Left renal pelvis (tissue), 4 donors: ENCODE results near the gene TEF. TPM values are rescaled to one million over a fixed set of nuclear protein-coding genes. Genes with fewer than 3 reads are reported as not detected.

Experiments used
- DNase-seq, 4 donors: peaks; one replicate each; pipeline ENCODE4 v3.0.0-alpha.2; 2013; ENCODE audit warnings: low read depth in 4 of 4, low spot score in 3 of 4
- polyA plus RNA-seq, 4 donors: library from polyadenylated mRNA; unstranded; fragments of 120-200 nt; gene quantifications; one replicate each; pipeline ENCODE4 v1.2.1, GENCODE V29; 2013; ENCODE audit not compliant: insufficient read length in 4 of 4

The TEF gene, protein sequence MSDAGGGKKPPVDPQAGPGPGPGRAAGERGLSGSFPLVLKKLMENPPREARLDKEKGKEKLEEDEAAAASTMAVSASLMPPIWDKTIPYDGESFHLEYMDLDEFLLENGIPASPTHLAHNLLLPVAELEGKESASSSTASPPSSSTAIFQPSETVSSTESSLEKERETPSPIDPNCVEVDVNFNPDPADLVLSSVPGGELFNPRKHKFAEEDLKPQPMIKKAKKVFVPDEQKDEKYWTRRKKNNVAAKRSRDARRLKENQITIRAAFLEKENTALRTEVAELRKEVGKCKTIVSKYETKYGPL
- 10 to 100 TPM; 15.1 to 28.4 (median 17.6) TPM for polyA plus RNA-seq

DNA sequence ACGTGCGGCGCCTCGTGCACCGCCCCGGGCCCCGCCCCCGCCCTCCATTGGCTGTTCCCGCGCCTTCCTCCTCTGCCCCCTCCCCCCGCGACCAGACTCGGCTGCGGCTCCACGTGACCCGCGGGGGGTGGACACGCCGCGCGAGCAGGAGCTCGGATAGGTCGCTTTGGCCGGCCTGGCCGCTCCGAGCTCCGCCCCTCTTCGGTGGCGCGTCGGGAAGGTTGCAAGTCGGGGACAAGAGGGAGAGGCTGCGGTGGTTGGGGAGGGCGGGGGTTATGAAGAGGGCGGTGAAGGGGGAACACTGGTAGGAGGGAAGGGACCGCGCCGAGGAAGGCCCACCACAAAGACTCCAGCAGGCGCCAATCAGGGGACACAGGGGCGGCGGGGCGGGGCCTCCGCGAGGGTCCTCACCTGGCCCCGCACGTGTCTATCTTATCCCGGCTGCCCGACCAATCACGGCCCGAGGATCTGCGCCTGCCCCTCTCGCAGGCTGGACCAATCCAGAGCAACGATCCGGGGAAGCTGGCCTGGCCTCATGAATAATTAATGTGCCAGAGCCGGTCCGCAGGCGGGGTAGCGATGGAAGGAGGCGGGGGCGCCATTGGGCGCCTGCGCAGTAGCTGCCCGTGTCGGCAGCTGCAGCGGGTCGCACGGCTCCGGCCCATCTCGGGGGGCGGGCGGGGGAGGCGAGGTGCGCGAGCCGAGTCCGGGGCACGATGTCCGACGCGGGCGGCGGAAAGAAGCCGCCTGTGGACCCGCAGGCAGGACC, at the start of gene TEF:
Gene TEF, plus strand, starts transcription at position 614 of the 769 bp plus-strand sequence. Its CDS starts 103 bp downstream, at position 717.
- DNase-seq = peak; percentile 95 to 98 (median 97)

DNA sequence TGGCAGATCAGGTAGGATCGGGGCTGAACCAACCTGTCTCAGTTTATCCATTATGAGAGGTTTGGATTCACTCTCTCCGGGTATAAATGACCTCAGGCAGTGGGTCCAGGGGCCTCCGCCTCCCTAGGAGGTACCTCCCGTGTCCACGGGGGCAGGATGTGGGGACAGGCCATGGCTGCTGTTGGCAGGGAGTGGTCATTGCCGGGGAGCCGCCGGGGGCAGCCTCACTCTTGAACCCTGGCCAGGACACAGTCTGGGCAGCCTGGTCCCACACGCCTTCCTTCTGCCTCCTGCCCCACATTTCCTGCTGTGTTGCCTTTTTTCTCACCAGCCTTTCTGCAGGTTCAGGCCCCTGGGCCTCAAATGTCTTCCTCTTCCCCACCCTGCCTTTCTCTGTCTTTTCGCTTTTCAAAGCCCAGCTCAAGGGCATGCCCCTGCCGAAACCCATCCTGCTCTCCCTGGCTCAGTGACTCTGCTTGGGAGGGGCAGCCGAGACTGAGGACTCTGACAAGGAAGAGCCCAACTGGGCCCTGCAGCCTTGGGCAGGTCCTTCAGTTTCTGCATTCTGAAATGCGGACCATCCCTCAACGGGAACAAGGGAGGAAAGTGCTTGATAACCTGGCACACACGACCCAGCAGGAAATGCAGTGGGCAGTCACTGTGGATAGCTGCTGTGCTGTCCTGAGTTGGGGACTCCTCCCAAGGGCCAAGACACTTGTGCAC, 49.4 kb upstream of the TEF start:
- DNase-seq = no peak

DNA sequence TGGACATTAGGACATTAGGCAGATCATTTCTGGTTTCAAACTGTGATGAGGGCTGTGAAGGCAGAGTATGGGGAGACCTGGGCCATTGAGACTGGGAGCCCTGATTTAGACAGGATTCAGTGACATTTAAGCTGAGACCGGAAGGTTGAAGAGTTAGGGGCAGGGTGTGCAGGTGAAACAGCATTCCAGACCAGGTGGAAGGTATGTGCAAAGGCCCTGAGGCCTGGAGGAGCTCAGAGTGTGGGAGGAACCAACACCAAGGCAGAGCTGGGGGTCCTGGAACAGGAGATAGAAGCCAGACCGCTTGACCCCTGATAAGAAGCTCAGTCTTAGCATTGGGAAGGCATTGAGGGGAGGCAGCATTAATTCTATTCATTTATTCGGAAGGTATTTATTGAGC, 47.9 kb upstream of the TEF start:
- no peak for DNase-seq

DNA sequence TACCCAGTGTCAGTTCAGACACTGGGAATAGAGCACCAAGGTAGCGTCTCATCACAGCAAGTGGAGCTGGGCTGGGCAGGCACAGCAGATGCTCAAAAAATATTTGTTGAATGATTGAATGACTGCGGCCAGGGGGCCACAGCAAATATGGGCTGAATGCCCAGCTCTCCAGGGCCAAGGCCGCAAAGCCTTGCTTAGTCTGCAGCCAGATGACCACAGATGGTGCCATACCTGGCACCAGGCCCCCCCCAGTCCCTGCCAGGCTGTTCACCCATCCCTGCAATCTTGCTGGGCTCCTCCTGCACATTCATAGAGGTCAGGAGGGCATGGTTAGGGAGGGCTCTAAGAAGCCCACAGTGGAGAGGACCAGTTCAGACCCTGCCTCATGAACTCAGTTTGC, 47.5 kb upstream of the TEF start:
- no peak for DNase-seq

DNA sequence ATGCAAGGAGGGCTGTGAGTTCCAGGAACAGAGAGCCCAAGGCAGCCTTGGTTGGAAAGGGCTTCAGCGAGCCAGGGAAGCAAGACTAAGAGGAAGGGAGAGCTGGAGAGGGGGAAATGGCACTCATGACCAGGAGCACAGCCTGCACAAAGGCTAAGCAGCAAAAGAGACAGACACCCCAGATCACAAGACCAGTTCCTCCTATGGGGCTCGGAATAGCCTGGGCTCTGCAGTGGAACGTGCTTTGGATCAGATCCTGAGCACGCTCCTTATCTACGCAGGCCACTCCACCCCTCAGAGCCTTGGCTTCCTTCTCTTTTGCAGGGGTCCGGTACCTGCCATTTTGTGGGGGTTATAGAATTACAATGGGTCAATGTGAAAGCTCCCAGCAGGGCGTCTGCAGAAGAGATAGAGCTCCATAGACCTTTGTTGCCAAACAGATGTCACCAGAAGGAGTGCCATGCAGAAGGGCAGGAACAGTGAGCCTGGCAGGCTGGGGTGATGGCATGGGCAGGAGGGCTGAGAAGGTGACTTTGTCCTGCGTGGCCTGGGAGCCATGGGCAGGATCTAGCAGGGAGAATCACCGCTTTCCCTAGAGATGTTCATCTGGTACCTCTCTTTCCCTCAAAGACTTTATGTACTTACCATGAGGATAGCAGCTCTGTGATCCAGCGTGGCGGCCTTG, 46.6 kb upstream of the TEF start:
- DNase-seq = no peak

DNA sequence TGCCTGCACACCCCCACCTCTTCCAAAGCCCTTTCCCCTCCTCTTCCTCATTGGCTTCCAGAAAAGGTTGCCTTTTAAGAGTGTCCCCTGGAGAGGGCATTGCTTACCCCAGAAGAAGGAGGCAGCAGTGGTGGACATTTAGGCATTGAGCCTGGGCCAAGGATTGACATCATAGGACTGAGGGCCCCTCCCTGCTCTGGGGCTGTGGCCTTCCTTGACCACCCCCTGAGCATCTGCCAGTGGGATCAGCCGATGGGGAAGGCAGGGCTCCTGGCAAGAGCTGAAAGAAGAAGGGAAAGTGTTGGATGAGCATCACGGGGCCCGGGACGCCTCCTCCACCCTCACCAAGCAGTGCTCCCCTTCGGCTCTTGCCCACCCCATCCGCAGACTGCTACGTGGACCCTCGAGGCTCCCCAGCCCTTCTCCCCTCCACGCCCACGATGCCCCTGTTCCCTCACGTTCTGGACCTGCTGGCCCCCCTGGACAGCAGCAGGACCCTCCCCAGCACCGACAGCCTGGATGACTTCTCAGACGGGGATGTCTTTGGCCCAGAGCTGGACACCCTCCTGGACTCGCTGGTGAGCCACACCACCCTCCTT, 43.0 kb upstream of the TEF start:
- DNase-seq = no peak

DNA sequence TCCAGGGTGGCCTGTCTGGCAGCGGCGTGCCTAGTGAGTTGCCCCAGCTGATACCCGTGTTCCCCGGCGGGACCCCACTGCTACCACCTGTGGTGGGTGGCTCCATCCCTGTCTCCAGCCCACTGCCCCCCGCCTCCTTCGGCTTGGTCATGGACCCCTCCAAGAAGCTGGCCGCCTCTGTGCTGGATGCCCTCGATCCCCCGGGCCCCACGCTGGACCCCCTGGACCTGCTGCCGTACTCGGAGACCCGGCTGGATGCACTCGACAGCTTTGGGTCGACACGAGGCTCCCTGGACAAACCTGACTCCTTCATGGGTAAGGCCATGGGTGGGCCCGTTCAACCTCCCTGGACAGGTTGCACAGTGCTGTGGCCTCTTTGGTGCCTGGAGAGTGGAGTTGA, 41.9 kb upstream of the TEF start:
- no peak for DNase-seq

DNA sequence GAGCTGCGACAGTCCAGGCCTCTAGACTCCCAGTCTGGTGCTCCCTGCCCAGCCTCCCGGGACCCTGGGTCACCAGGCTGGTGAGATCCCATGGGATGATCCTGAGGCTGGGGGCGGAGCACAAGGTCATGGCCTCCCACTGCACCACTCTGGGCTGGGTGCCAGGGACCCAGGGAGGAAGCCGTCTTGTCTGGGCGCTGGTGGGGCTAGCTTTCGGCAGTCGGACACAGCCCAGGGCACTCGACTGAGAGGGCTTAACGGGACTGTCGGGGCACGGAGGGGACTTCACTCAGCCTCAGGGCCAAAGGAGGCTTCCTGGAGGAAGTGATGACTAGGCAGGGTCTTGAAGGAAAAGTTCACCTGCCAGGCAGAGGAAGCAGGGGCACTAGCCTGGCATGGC, 41.4 kb upstream of the TEF start:
- no peak for DNase-seq

DNA sequence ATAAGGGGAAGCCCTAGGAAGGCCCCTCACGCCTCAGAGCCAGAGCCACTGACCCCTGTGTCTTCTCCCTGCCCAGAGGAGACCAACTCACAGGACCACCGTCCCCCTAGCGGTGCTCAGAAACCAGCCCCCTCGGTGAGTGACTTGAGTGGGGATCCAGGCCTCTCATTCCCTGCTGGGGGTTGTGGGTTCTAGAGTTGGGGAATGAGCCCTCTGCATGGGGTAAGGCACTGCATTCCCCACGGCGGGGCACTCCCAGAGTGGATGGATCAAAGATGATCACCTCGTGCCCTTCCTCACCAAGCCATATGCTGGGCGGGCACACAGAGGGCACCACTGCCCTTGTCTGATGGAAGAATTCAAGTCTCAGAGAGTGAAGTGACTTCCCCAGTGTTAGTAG, 40.7 kb upstream of the TEF start:
- no peak for DNase-seq

DNA sequence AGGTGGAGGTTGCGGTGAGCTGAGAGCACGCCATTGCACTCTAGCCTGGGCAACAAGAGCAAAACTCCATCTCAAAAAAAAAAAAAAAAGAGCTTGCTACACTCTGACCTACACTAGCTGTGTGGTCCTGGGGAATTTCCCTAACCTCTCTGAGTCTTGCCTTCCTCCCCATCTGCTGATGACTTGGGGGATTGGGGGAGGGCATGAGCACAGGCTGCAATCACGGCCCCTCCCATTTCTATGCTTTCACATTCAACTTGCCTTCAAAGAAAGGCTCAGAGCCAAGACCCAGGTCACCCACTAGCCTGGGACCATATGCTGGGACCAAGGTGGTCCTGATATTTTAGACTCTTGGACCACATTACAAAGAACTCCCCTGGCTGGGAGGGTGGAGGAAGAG, 39.8 kb upstream of the TEF start:
- no peak for DNase-seq

DNA sequence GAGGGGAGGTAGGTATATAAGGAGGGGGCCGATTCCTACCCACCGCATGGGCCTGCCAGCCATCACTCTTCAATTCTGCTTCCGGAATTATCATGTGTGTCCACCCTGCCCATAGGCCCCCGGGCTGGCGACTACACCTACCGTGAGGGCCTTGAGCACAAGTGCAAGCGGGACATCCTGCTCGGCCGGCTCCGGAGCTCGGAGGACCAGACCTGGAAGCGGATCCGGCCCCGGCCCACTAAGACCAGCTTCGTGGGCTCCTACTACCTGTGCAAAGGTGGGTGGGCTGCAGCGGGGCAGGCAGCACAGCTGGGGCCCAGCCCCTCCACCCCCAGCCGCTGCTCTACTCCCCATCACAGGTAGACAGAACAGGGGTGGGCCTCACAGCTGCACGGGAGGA, 38.4 kb upstream of the TEF start:
- DNase-seq = no peak

DNA sequence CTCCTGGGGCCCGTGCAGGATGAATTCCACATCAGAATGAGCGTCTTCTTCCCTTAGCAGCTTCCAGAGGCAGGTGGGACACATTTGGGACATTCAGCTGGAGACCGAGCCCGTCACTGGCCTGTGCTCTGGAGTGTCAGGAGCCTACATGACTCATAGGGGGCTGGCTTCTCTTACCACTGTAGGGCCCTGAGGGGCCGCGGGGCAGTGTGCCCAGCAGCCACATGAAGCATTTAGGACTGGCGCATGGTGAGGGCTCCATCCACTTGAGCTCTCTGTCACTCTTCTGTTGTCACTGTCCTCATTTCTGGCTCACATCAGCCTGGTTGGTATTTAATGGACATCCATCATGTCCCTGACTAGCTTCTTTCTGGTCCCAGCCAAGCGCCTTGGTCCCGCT, 38.0 kb upstream of the TEF start:
- no peak for DNase-seq

DNA sequence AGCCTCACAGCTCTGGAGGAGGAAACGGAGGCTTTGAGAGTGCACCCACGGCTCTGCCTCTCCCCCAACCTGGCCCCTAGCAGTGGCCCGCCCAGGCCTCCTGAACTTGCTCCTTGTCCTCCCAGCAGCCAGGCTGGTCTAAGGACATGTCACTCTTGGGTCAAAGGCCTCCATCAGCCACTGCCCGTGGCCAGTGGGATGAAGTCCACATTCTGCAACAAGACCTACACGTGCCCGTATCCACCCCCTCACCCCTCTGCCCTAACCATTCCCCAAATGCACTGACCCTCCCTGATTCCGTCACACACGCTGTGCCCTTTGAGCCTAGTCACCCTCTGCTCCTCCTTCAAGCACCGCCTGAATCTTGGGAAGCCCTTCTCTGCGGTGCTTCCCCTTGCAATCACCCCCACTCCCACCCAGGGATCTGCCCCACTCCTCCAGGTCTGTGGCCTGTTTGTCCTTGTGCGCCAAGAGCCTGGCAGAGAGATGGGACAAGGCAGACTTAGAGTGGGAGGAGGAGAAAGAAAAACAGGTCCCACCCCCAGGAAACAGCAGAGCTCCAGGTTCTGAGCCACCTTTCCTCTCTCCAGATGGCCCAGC, 37.5 kb upstream of the TEF start:
- DNase-seq = no peak

DNA sequence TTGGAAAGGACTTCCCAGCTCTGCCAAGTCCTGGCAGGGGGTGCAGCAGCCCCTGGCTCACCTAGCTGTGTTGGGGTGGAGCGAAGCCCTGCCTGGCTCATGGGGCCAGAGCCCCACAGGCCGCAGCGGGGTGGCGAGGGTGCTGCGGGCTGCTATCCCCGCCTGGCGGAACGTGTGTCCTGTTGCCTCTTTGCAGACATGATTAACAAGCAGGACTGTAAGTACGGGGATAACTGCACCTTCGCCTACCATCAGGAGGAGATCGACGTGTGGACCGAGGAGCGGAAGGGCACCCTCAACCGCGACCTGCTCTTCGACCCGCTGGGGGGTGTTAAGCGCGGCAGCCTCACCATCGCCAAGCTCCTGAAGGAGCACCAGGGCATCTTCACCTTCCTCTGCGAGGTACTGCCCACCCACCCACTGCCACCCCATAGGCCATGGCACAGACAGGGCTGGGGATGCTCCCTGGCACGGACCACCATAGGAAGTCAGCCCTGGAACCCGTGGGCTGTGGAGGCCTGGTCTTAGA, 35.9 kb upstream of the TEF start:
- no peak for DNase-seq

DNA sequence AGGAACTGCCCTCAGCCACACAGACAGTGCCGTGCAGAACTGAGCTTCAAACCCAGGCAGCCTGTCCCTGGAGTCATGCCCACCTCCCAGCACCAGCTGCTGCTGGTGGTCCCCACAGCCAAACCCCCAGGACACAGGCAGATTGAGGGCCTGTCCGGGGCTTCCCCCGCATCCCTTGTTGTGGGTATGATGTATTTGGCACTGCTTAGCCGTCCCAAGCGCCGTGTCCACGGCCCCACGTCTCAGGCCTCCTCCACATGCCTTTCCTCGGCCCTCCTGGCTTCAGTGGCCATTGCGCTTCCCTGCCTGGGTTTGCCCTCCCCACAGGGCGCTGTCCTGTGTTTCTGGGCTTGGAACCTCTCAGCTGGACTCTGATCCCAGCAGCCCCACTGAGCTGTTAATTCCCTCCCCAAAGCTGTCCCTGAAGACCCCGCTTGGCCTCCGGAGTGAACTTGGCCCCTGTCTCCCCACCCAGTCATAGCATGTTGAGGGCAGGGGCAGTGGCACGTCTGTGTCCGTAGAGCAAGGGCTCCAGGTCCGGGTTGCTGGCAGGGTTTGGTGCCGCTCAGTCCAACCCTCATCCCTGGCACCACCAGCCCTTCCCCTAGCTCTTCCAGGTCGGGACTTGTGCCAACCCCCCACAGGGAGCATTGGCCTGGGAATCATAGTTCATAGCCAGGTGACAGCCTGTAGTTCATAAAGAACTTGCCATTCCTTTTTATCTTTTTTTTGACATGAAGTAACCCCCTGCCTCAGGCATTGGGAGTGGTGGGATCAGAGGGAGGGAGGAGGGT, 34.5 kb upstream of the TEF start:
- DNase-seq = no peak

DNA sequence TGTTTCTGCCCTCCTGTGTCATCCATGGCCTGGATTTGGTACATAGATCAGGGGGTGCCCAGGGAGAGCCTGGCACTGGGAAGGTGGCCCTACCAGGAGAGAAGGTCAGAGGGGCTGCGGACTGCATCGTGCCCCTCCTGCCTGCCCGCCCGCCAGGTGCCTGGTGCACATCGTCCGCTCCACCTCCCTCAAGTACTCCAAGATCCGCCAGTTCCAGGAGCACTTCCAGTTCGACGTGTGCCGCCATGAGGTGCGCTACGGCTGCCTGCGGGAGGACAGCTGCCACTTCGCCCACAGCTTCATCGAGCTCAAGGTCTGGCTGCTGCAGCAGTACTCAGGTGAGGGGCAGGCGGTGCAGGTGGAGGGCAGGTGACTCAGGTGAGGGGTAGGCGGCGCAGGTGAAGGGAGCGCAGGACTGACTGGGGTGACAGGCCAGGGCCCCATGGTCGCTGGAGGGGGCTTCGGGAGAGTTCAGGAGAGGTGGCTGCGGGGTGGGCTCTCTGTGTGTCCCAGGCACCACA, 32.7 kb upstream of the TEF start:
- DNase-seq = no peak

DNA sequence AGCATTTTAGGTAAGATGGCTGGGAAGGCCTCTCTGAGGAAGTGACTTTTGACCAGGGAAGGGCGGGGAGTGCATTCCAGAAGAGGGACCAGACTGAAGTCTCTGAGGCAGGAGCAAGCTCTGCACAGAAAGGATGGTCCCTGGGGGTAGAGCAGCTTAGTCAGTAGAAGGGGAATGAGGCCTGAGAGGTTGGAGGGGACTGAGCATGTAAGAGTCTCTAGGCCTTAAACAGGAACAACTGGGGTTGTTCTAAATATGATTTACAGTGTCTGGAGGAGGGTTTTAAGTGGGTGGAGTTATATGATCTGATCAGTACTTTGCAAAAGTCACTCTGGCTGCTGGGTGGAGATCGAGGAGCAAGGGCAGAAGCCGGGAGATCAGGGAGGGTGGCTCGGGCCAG, 31.7 kb upstream of the TEF start:
- no peak for DNase-seq

DNA sequence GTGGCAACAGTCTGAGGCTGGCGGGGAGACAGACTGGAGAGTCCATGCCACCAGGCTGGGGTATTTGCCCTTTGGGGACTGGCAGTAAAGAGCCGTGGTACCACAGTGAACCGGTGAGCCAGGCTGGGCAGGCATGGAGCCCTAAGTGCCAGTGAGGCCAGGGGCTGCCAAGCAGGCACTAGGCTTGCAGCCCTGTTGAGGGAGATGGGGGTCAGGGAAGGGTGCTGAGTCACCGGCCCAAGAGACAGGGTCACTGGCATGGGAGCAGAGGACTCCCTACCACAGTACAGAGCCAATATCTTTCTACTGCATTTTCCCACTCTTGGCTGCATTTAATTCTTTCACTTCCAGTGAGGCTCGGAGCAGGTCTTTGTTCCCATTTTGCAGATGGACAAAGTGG, 30.7 kb upstream of the TEF start:
- no peak for DNase-seq

DNA sequence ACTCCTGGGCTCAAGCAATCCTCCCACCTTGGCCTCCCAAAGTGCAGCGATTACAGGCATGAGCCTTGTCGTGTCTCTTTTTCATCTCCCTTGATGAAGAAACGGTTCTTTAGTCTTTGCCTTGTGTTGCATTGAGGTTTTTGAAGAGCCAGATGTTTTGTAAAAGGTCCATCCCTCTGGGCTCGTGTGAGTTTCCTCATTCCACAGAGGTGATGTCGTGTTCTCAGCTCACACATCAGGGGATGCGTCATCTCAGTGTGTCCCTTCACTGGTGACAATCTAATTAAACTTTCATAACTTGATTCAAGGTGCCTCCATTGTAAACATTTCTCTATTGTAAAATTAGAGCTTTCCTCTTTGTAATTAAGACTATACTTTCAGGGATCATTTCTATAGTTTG, 29.7 kb upstream of the TEF start:
- no peak for DNase-seq
